Epithelial cell of esophagus (primary cell): ENCODE results near the gene DNAJB6.
"Not testable (repeated sequence)": the region's sequence is repeated elsewhere in the genome, so short reads cannot be mapped to it uniquely, and the experiment has no call there.

Experiments
- DNase-seq: peaks from one replicate; pipeline ENCODE4 v3.0.0; 2010; ENCODE audit warnings: low read depth
- H3K4me3 ChIP-seq: 2 replicates; pipeline ENCODE4 v1.5.1; 2011; ENCODE audit warnings: mild to moderate bottlenecking, low read length, control low read depth
- TF ChIP-seq, protein P1 (sequence below): IDR thresholded peaks from 2 replicates; pipeline ENCODE4 v1.5.1; 2011; ENCODE audit warnings: low read depth, mild to moderate bottlenecking, low read length, control low read depth, inconsistent platforms; ENCODE audit not compliant: insufficient read depth; ENCODE audit errors: missing control alignments

The DNAJB6 gene

GRCh38 chr7:157320608-157320980 is 16.2 kb upstream of the DNAJB6 start:
- DNase-seq = no peak
- TF ChIP-seq, protein P1, sequence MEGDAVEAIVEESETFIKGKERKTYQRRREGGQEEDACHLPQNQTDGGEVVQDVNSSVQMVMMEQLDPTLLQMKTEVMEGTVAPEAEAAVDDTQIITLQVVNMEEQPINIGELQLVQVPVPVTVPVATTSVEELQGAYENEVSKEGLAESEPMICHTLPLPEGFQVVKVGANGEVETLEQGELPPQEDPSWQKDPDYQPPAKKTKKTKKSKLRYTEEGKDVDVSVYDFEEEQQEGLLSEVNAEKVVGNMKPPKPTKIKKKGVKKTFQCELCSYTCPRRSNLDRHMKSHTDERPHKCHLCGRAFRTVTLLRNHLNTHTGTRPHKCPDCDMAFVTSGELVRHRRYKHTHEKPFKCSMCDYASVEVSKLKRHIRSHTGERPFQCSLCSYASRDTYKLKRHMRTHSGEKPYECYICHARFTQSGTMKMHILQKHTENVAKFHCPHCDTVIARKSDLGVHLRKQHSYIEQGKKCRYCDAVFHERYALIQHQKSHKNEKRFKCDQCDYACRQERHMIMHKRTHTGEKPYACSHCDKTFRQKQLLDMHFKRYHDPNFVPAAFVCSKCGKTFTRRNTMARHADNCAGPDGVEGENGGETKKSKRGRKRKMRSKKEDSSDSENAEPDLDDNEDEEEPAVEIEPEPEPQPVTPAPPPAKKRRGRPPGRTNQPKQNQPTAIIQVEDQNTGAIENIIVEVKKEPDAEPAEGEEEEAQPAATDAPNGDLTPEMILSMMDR = no peak
- no peak overlapping the region for H3K4me3 ChIP-seq

DNA sequence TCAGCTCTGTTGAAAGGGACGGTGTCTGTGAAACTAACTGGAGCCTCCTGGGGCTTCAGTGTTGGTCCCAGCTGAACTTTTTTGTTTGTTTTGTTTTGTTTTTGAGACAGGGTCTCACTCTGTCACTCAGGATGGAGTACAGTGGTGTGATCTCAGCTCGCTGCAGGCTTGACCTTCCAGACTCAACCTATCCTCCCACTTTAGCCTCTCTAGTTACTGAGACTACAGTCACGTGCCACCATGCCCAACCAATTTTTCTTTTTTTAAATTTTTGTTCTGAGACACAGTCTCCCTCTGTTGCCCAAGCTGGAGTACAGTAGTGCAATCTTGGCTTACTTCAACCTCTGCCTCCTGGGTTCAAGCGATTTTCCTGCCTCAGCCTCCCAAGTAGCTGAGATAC is 13.4 kb upstream of the DNAJB6 start:
- H3K4me3 ChIP-seq = no peak overlapping the region
- TF ChIP-seq, protein P1 = no peak

DNA sequence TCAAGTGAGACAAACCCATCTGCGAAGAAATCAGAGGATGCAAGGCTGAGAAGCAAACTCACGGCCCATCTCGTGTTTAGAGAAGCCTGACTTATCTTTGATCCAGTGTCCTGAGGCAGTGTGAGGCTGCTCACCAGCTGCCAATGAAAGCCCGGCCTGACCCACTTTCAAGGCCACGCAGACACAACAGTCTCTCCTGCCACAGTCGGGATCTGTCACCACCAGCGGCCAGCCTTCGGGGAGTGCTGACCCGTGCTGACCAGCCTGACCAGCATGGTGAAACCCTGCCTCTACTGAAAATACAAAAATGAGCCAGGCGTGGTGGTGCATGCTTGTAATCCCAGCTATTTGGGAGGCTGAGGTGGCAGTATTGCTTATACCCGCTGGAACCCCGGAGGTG is 7.4 kb upstream of the DNAJB6 start:
- H3K4me3 ChIP-seq = no peak overlapping the region
- TF ChIP-seq, protein P1 = no peak
- DNase-seq = no peak

More for the DNA sequence above, 13.4 kb upstream of the DNAJB6 start:
- no peak for DNase-seq

DNA sequence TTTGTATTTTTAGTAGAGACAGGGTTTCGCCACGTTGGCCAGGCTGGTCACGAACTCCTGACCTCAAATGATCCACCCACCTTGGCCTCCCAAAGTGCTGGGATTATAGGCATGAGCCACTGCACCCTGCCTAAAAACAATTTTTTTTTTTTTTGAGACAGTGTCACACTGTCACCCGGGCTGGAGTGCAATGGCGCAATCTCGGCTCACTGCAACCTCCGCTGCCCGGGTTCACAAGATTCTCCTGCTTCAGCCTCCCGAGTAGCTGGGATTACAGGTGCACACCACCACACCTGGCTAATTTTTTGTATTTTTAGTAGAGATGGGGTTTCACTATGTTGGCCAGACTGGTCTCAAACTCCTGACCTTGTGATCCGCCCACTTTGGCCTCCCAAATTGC is 6.2 kb upstream of the DNAJB6 start:
- not testable (repeated sequence) for H3K4me3 ChIP-seq, DNase-seq

DNA sequence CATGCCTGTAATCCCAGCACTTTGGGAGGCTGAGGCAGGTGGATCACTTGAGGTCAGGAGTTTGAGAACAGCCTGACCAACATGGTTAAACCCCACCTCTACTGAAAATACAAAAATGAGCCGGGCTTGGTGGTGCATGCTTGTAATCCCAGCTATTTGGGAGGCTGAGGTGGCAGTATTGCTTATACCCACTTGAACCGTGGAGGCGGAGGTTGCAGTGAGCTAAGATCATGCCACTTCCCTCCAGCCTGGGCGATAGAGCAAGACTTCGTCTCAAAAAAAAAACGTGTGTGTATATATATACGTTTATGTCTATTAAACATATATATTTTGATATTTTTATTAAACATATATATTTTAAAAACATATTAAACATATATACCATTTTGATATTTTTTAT is 5.8 kb upstream of the DNAJB6 start:
- DNase-seq, H3K4me3 ChIP-seq: not testable (repeated sequence)

GRCh38 chr7:157335236-157335635 is 1.6 kb upstream of the DNAJB6 start:
- DNase-seq = no peak
- TF ChIP-seq, protein P1 = no peak

GRCh38 chr7:157335991-157336382 is 817 bp upstream of the DNAJB6 start:
- TF ChIP-seq, protein P1 = no peak
- DNase-seq = no peak
- peak overlapping the region; percentile 64 for H3K4me3 ChIP-seq

More at GRCh38 chr7:157335236-157335635, 1.6 kb upstream of the DNAJB6 start:
- H3K4me3 ChIP-seq = no peak overlapping the region

DNA sequence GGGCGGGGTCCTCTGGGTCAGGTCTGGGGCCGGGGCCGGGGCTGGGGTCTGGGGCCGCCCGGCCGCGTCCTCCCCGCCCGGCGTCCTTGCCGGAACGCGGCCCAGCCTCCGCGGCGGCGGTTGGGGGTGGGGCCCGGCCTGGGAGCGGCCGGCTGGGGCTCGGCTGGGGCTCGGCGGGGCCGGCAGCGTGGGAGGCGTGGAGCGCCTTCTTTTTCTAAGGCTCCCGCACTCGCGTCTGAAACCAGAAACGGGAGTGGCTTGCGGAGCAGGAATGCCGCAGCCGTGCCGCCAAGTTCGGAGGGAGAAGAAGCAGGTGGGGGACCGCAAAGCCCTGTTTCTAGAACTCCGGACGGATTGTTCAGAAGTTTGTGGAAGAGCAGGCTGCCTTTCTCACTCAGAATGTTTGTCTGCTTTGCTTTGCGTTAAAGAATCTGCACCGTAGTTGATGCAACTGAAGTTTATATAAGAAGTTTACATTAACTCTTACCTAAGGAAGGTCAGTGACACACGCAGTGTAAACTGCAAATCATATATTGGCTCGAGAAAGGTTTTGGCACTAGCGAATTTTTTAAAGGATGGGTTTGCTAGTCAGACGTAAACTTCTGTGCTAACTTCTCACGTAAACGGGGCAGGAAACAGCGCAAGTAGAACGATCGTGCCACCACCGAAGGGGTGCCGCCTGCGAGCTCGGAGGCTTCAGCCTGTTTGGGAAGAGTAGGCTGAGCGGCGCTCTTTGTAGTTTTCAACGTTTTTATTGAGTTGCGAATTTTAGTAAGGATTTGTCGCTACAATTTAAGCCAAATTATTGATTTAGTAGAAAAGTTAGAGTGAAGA is 729 bp downstream of the DNAJB6 start:
- H3K4me3 ChIP-seq = peak overlapping the region; percentile 78
- peak; percentile 78 for DNase-seq
- TF ChIP-seq, protein P1 = no peak
